Brain microvascular endothelial cell (primary cell): ENCODE results near the gene KDM3B.

Experiments used
- DNase-seq: peaks from one replicate; pipeline ENCODE4 v3.0.0-alpha.2; 2020
- H3K27ac ChIP-seq: fragments of 250-450 bp; sonication (Bioruptor Pico); 2 replicates; pipeline ENCODE4 v1.5.1; 2020; ENCODE audit warnings: mild to moderate bottlenecking, moderate library complexity
- H3K27me3 ChIP-seq: fragments of 250-450 bp; sonication (Bioruptor Pico); replicated peaks from 2 replicates; pipeline ENCODE4 v1.5.1; 2020; ENCODE audit warnings: mild to moderate bottlenecking
- H3K36me3 ChIP-seq: fragments of 250-450 bp; sonication (Bioruptor Pico); replicated peaks from 2 replicates; pipeline ENCODE4 v1.5.1; 2020; ENCODE audit warnings: mild to moderate bottlenecking
- H3K4me3 ChIP-seq: 2 replicates; pipeline ENCODE4 v1.5.1; 2011; ENCODE audit warnings: low read depth, mild to moderate bottlenecking, control low read depth, low read length, moderate library complexity
- in situ Hi-C: cut with HindIII; loops from 2 replicates; pipeline ENCODE4 v1.10.0; 2017; ENCODE audit warnings: low sequenced_read_pairs, low pct_ligation_motif_present
- TF ChIP-seq, protein P1 (sequence below): IDR thresholded peaks from 2 replicates; pipeline ENCODE4 v1.5.1; 2011; ENCODE audit warnings: low read depth, mild to moderate bottlenecking, moderate library complexity, low read length, control low read depth, inconsistent platforms; ENCODE audit errors: missing control alignments

The KDM3B gene

DNA sequence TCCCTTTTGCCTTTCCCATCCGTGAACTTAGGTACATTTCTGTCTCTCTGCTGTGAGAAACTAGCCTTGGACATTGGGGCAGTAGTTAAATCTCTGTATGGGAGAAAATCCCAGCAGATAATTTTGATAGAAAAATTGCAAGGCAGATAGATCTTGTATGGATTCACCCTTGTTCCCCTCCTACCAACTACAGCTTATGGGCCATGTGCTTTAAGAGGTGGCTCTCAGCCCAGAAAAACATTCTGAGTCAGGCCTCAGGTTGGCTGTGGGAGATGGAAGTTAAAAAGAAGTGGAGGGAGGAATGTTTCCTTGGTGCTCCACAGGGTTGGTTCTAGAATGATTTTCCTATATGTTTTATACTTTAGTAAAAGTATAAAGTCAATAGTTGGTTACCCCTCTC, 1.4 kb upstream of the KDM3B start:
- TF ChIP-seq, protein P1, sequence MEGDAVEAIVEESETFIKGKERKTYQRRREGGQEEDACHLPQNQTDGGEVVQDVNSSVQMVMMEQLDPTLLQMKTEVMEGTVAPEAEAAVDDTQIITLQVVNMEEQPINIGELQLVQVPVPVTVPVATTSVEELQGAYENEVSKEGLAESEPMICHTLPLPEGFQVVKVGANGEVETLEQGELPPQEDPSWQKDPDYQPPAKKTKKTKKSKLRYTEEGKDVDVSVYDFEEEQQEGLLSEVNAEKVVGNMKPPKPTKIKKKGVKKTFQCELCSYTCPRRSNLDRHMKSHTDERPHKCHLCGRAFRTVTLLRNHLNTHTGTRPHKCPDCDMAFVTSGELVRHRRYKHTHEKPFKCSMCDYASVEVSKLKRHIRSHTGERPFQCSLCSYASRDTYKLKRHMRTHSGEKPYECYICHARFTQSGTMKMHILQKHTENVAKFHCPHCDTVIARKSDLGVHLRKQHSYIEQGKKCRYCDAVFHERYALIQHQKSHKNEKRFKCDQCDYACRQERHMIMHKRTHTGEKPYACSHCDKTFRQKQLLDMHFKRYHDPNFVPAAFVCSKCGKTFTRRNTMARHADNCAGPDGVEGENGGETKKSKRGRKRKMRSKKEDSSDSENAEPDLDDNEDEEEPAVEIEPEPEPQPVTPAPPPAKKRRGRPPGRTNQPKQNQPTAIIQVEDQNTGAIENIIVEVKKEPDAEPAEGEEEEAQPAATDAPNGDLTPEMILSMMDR: no peak
- Histone ChIP-seq H3K4me3 (no peak overlapping the region), H3K36me3 (peaks cover 36% of the 10 kb centered on the region), H3K27ac (peak overlapping the region; percentile 13), H3K27me3 (no peaks in the 10 kb centered on the region)
- DNase-seq: peak; percentile 81
- in situ Hi-C loops: no loop called here

DNA sequence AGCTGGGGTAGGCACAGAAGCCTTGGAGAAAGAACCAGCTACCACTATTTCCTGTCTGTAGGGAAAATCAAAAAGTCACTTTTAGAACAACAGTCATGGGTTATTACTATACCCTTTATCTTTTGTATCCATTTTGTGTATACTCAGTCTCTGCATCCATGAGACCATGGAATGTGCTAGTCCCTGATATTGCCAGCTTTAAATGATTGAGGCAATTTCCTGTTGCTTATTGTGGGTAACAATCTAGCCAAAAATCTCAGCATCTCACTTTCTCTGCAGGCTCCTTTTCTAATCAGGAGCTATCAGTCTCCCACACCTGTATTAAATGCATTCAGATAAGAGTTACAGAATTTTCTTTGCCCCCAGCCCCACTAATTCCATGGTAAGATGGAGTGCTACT, 968 bp upstream of the KDM3B start:
- in situ Hi-C loops: no loop called here
- Histone ChIP-seq H3K4me3 (no peak overlapping the region), H3K36me3 (peaks cover 32% of the 10 kb centered on the region), H3K27ac (peak overlapping the region; percentile 13), H3K27me3 (no peaks in the 10 kb centered on the region)
- DNase-seq: no peak
- TF ChIP-seq, protein P1: no peak

GRCh38 chr5:138352722-138353559, 456 bp downstream of the KDM3B start:
- DNase-seq: peak; percentile 47
- in situ Hi-C loops: no loop called here
- Histone ChIP-seq H3K27ac (peak overlapping the region; percentile 84), H3K4me3 (peak overlapping the region; percentile 83), H3K27me3 (no peaks in the 10 kb centered on the region), H3K36me3 (peaks cover 17% of the 10 kb centered on the region)
- TF ChIP-seq, protein P1: peak; percentile 15

GRCh38 chr5:138353560-138354080, 1.1 kb downstream of the KDM3B start:
- no peak for DNase-seq
- Histone ChIP-seq H3K36me3 (peaks cover 11% of the 10 kb centered on the region), H3K27me3 (no peaks in the 10 kb centered on the region), H3K27ac (peak overlapping the region; percentile 84), H3K4me3 (peak overlapping the region; percentile 83)
- TF ChIP-seq, protein P1: no peak
- in situ Hi-C loops: no loop called here

DNA sequence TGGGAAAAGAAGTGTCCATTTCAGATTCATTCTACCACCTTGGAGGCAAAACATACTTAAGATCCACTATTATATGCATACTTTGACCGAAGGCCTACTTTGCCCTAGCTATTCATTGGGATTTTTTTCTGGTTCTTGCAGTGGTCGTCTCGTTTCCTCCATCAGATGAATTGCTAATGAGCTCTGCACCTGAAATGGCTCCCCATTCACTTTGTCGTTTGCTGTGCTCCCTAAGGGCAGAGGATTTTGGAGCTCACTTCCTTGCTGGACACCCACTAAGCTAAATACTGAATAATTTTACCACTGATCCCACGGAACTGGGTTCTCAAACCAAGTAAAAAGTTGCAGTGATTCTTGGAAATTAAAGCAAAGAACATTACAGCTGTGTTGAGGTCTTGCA, 1.9 kb downstream of the KDM3B start:
- Histone ChIP-seq H3K27ac (no peak overlapping the region), H3K27me3 (no peaks in the 10 kb centered on the region), H3K36me3 (peaks cover 3% of the 10 kb centered on the region), H3K4me3 (peak overlapping the region; percentile 83)
- in situ Hi-C loops: no loop called here
- DNase-seq: no peak
- TF ChIP-seq, protein P1: no peak

- Histone ChIP-seq H3K27ac (no peak overlapping the region), H3K27me3 (no peaks in the 10 kb centered on the region), H3K4me3 (peak overlapping the region; percentile 83), H3K36me3 (peaks cover 3% of the 10 kb centered on the region)
- DNase-seq: peak; percentile 80
- TF ChIP-seq, protein P1: no peak
- in situ Hi-C loops: no loop called here
Measured at GRCh38 chr5:138354926-138355378, 2.5 kb downstream of the KDM3B start.
